K562 (cell line): ENCODE data around the gene SMYD2. TPM values are rescaled to one million over a fixed set of nuclear protein-coding genes. Genes with fewer than 3 reads are reported as not detected.

ENCODE experiments used
- ADNP ChIP-seq: fragments of 200-800 bp; sonication (Bioruptor generic); IDR thresholded peaks from 2 replicates; pipeline ENCODE4 v1.6.1; 2016; ENCODE audit warnings: missing genetic modification characterization, missing compliant biosample characterization
- ARID2 ChIP-seq: fragments of 450-650 bp; IDR thresholded peaks from 2 replicates; pipeline ENCODE4 v1.6.1; 2017; ENCODE audit warnings: antibody characterized with exemption, mild to moderate bottlenecking
- CBFB ChIP-seq: sonication (generic); formaldehyde crosslinking; IDR thresholded peaks from 2 replicates; pipeline ENCODE4 v1.4.0; 2020; ENCODE audit warnings: mild to moderate bottlenecking, missing genetic modification reagents
- CHD1 ChIP-seq: fragments of 200-600 bp; sonication (generic); IDR thresholded peaks from one replicate; pipeline ENCODE4 v1.6.1; 2012; ENCODE audit warnings: mild to moderate bottlenecking, moderate library complexity, low read length, inconsistent platforms
- EP300 ChIP-seq: IDR thresholded peaks from 2 replicates; pipeline ENCODE4 v1.6.1; 2012; ENCODE audit warnings: low read length, improper control_type of control experiment
- HDAC1 ChIP-seq, 2 experiments: fragments of 450-650 bp; IDR thresholded peaks; 2 replicates each; pipeline ENCODE4 v1.6.1; 2016 to 2017; ENCODE audit warnings: inconsistent platforms in 1 of 2, mild to moderate bottlenecking in 1 of 2, moderate library complexity in 1 of 2
- HDAC8 ChIP-seq: fragments of 450-650 bp; IDR thresholded peaks from 2 replicates; pipeline ENCODE4 v1.6.1; 2016; ENCODE audit warnings: mild to moderate bottlenecking, missing genetic modification characterization, moderate library complexity, missing compliant biosample characterization
- ILF3 ChIP-seq: fragments of 450-650 bp; IDR thresholded peaks from 2 replicates; pipeline ENCODE4 v1.6.1; 2018; ENCODE audit warnings: antibody characterized with exemption, mild to moderate bottlenecking, moderate library complexity, borderline replicate concordance
- JUN ChIP-seq, 2 experiments: sonication (generic) in 1 of 2; formaldehyde crosslinking in 1 of 2; IDR thresholded peaks; 2 replicates each; pipeline versions ENCODE4 v1.6.1 to v1.8.0; 2012 to 2022; ENCODE audit warnings: borderline replicate concordance in 2 of 2, mild to moderate bottlenecking in 2 of 2, improper control_type of control experiment in 1 of 2, low read depth in 1 of 2, low read length in 1 of 2, missing genetic modification reagents in 1 of 2
- MTA2 ChIP-seq: fragments of 450-650 bp; IDR thresholded peaks from 2 replicates; pipeline ENCODE4 v1.6.1; 2016; ENCODE audit warnings: low read depth
- PCBP1 ChIP-seq: fragments of 200-400 bp; formaldehyde crosslinking; IDR thresholded peaks from 2 replicates; pipeline ENCODE4 v1.6.1; 2018; ENCODE audit warnings: mild to moderate bottlenecking, low read depth, low read length; ENCODE audit not compliant: poor library complexity, severe bottlenecking
- SIRT6 ChIP-seq: IDR thresholded peaks from one replicate; pipeline ENCODE4 v1.6.1; 2012; ENCODE audit warnings: low read depth, mild to moderate bottlenecking, control low read depth, inconsistent platforms, low read length, moderate library complexity
- SMAD4 ChIP-seq: fragments of 250-450 bp; sonication (Bioruptor Pico); conservative IDR thresholded peaks from 2 replicates; pipeline ENCODE4 v1.8.0; 2021; ENCODE audit warnings: inconsistent platforms, mild to moderate bottlenecking, moderate library complexity
- SMC3 ChIP-seq: conservative IDR thresholded peaks from 2 replicates; pipeline ENCODE4 v1.6.1; 2011; ENCODE audit warnings: low read depth, low read length, improper control_type of control experiment; ENCODE audit not compliant: insufficient read depth
- TFAM ChIP-seq: fragments of 250-450 bp; sonication (Bioruptor Pico); conservative IDR thresholded peaks from 2 replicates; pipeline ENCODE4 v1.5.0; 2021; ENCODE audit warnings: mild to moderate bottlenecking, moderate library complexity
- ZBTB17 ChIP-seq: fragments of 450-650 bp; formaldehyde crosslinking; IDR thresholded peaks from 2 replicates; pipeline ENCODE4 v1.4.0; 2020; ENCODE audit warnings: mild to moderate bottlenecking
- ZNF23 ChIP-seq: fragments of 250-450 bp; sonication (Bioruptor Pico); IDR thresholded peaks from 2 replicates; pipeline ENCODE4 v1.4.0; 2020; ENCODE audit warnings: mild to moderate bottlenecking
- polyA plus RNA-seq, 8 experiments: library from polyadenylated mRNA; depleted of rRNA in 4 of 8; stranded (reverse) in 5 of 8; unstranded in 3 of 8; fragments of >200 nt; fragmentation: Nextera tagmentation in 2 of 8; fragmentation: Illumina TruSeq in 1 of 8; extraction: Ambion mirVana in 2 of 8; extraction: Trizol in 1 of 8; gene quantifications; 2 replicates each; pipeline versions ENCODE4 v1.2.1 to v1.2.3, GENCODE V29; 2011 to 2014; ENCODE audit warnings: inconsistent platforms in 1 of 8, missing spikeins in 1 of 8
- total RNA-seq, 7 experiments: library from RNA; depleted of rRNA in 6 of 7; stranded (reverse); fragments of >200 nt in 6 of 7; fragmentation: Illumina TruSeq in 2 of 7; extraction: Trizol in 2 of 7; gene quantifications; 2 replicates each; pipeline versions ENCODE4 v1.2.1 to v1.2.3, GENCODE V29; 2011 to 2021; ENCODE audit warnings: low replicate concordance in 1 of 7
- TF ChIP-seq, protein P1 (sequence below): fragments of 450-650 bp; IDR thresholded peaks from 2 replicates; pipeline ENCODE4 v1.6.1; 2017; ENCODE audit warnings: antibody characterized with exemption
- TF ChIP-seq, protein P2 (sequence below), 2 experiments: fragments of 450-650 bp; formaldehyde crosslinking in 1 of 2; IDR thresholded peaks; 2 replicates each; pipeline versions ENCODE4 v1.4.0 to v1.6.1; 2014 to 2020; ENCODE audit warnings: mild to moderate bottlenecking in 2 of 2, borderline replicate concordance in 1 of 2, low read depth in 1 of 2

The SMYD2 gene
- total and polyA plus RNA-seq, 9 of the 15 experiments (the other 6 are each of a cell fraction or from before 2014, with no cell fraction given), result 13.8 to 81.3 (median 39.9) TPM

DNA sequence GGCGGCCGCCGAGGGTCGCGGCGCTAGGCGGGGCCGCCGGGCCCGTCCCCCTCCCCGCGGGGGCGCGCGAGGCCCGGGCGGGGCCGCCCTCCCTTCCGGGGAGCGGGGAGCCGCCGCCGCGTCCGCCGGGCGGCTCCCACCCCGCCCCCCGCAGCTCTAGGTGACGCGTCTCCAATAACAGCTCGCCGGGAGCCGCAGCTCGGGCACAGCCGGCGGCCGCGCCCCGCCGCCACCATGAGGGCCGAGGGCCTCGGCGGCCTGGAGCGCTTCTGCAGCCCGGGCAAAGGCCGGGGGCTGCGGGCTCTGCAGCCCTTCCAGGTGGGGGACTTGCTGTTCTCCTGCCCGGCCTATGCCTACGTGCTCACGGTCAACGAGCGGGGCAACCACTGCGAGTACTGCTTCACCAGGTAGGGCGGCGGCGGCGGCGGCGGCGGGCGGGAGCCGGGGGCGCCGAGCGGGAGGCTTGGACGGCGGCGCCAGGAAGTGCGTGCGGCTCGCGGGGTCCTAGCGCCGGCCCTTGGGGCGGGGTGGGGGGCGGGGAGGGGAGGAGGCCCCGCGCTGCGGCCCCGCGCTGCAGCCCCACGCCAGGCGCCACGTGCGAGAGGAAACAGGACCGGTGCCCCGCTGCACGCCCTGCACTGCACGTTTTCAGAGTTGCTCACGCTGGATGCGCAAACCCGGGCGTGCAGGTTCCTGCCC, at the start of gene SMYD2 (continued):
- TF ChIP-seq ZNF23 (CRISPR knock-in tag) (no peak), ADNP (tag) (no peak), SIRT6 (no peak), ZBTB17 (CRISPR knock-in tag) (no peak), CBFB (CRISPR knock-in tag) (no peak), EP300 (no peak), JUN (IDR thresholded peaks at IDR 0.05; ENCODE audit: borderline replicate concordance, low read depth, low read length) (no peak; the same call in 1 of the 2 replicates), JUN (CRISPR knock-in tag; IDR thresholded peaks at IDR 0.05; ENCODE audit: borderline replicate concordance) (no peak), SMC3 (no peak), MTA2 (no peak), CHD1 (no peak), HDAC1 (IDR thresholded peaks at IDR 0.05) (peak in 1 of 2 experiments; percentile 85; a peak in 2 of 4 replicates), SMAD4 (CRISPR knock-in tag) (peak; percentile 85; the same call in 1 of the 2 replicates), HDAC8 (tag) (no peak), TFAM (CRISPR knock-in tag) (no peak), ILF3 (no peak), PCBP1 (no peak), ARID2 (no peak)
- TF ChIP-seq, protein P1, sequence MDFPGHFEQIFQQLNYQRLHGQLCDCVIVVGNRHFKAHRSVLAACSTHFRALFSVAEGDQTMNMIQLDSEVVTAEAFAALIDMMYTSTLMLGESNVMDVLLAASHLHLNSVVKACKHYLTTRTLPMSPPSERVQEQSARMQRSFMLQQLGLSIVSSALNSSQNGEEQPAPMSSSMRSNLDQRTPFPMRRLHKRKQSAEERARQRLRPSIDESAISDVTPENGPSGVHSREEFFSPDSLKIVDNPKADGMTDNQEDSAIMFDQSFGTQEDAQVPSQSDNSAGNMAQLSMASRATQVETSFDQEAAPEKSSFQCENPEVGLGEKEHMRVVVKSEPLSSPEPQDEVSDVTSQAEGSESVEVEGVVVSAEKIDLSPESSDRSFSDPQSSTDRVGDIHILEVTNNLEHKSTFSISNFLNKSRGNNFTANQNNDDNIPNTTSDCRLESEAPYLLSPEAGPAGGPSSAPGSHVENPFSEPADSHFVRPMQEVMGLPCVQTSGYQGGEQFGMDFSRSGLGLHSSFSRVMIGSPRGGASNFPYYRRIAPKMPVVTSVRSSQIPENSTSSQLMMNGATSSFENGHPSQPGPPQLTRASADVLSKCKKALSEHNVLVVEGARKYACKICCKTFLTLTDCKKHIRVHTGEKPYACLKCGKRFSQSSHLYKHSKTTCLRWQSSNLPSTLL, result no peak
- TF ChIP-seq, protein P2, sequence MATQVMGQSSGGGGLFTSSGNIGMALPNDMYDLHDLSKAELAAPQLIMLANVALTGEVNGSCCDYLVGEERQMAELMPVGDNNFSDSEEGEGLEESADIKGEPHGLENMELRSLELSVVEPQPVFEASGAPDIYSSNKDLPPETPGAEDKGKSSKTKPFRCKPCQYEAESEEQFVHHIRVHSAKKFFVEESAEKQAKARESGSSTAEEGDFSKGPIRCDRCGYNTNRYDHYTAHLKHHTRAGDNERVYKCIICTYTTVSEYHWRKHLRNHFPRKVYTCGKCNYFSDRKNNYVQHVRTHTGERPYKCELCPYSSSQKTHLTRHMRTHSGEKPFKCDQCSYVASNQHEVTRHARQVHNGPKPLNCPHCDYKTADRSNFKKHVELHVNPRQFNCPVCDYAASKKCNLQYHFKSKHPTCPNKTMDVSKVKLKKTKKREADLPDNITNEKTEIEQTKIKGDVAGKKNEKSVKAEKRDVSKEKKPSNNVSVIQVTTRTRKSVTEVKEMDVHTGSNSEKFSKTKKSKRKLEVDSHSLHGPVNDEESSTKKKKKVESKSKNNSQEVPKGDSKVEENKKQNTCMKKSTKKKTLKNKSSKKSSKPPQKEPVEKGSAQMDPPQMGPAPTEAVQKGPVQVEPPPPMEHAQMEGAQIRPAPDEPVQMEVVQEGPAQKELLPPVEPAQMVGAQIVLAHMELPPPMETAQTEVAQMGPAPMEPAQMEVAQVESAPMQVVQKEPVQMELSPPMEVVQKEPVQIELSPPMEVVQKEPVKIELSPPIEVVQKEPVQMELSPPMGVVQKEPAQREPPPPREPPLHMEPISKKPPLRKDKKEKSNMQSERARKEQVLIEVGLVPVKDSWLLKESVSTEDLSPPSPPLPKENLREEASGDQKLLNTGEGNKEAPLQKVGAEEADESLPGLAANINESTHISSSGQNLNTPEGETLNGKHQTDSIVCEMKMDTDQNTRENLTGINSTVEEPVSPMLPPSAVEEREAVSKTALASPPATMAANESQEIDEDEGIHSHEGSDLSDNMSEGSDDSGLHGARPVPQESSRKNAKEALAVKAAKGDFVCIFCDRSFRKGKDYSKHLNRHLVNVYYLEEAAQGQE (IDR thresholded peaks at IDR 0.05; ENCODE audit: borderline replicate concordance), result no peak
- TF ChIP-seq, protein P2 (CRISPR knock-in tag; IDR thresholded peaks at IDR 0.05; ENCODE audit: low read depth), result no peak
